Aorta (tissue), 5 donors: Measurements from ENCODE around the gene MBNL3. TPM values are rescaled to one million over a fixed set of nuclear protein-coding genes. Genes with fewer than 3 reads are reported as not detected.
"Not testable (repeated sequence)": the region's sequence is repeated elsewhere in the genome, so short reads cannot be mapped to it uniquely, and the experiment has no call there.

ENCODE experiments used
- ATAC-seq: fragments of 200-7000 bp; cut with Tn5 transposase; one replicate; pipeline ENCODE4 v1.9.1; 2022; ENCODE audit warnings: moderate library complexity; ENCODE audit not compliant: low FRiP score
- DNase-seq, 2 donors: peaks; one replicate each; pipeline ENCODE4 v3.0.0-alpha.2; 2020
- H3K27ac ChIP-seq, 2 donors: one replicate each; pipeline ENCODE4 v1.5.1; 2013; ENCODE audit warnings: low read length in 2 of 2, mild to moderate bottlenecking in 2 of 2, moderate library complexity in 2 of 2, control low read depth in 1 of 2, inconsistent platforms in 1 of 2, low read depth in 1 of 2
- H3K27me3 ChIP-seq, 2 donors: one replicate each; pipeline ENCODE4 v1.6.1; 2013; ENCODE audit warnings: control low read depth in 1 of 2, low read length in 1 of 2, mild to moderate bottlenecking in 1 of 2, moderate library complexity in 1 of 2; ENCODE audit not compliant: insufficient read depth in 2 of 2, control insufficient read depth in 1 of 2
- H3K36me3 ChIP-seq, 2 donors: one replicate each; pipeline ENCODE4 v1.6.1; 2013; ENCODE audit warnings: control low read depth in 1 of 2, low read length in 1 of 2, mild to moderate bottlenecking in 1 of 2; ENCODE audit not compliant: insufficient read depth in 2 of 2, control insufficient read depth in 1 of 2
- H3K4me1 ChIP-seq, 2 donors: one replicate each; pipeline ENCODE4 v1.6.1; 2013; ENCODE audit warnings: low read length in 2 of 2, control low read depth in 1 of 2, mild to moderate bottlenecking in 1 of 2, moderate library complexity in 1 of 2; ENCODE audit not compliant: insufficient read depth in 2 of 2, control insufficient read depth in 1 of 2
- H3K4me3 ChIP-seq, 2 donors: one replicate each; pipeline ENCODE4 v1.5.1; 2013; ENCODE audit warnings: low read length in 2 of 2, control low read depth in 1 of 2, mild to moderate bottlenecking in 1 of 2
- H3K9me3 ChIP-seq: one replicate; pipeline ENCODE4 v1.6.1; 2013; ENCODE audit warnings: mild to moderate bottlenecking, low read length; ENCODE audit not compliant: control insufficient read depth
- WGBS, 2 donors: extraction: QIAGEN DNeasy Blood & Tissue Kit; methylation state at CpG; one replicate each; pipeline ENCODE4 v1.1.7; 2013; 5-methylcytosine and 5-hydroxymethylcytosine counted together
- intact Hi-C, 2 donors: fragments of 100-400 bp; cut with DNase I; formaldehyde crosslinking; loops; one replicate each; pipeline versions ENCODE4 v1.14.2 to v1.15.0; 2022
- polyA plus RNA-seq, 2 donors: library from polyadenylated mRNA; stranded (reverse); fragments of 200-250 nt; gene quantifications; one replicate each; pipeline ENCODE4 v1.2.3, GENCODE V29; 2013
- total RNA-seq, 2 donors: library from RNA; stranded (reverse); fragmentation: NEBNext Ultra II Directional; extraction: Animal tissue kit (Norgen Biotek cat#: 25700); gene quantifications; one replicate each; pipeline ENCODE4 v1.2.1, GENCODE V29; 2021
- donor health status: healthy with polysubstance abuse.
- donor health status: Bipolar disorder and iron deficiency.
- donor health status: DM: no; HTN: no; CAD: no.
- donor health status: DM: no; HTN: no; CAD: no.
- donor health status: DM: yes; HTN: yes; CAD: no.

Gene MBNL3
- total and polyA plus RNA-seq, 4 donors = 0.31 to 11.7 (median 4.0) TPM

DNA sequence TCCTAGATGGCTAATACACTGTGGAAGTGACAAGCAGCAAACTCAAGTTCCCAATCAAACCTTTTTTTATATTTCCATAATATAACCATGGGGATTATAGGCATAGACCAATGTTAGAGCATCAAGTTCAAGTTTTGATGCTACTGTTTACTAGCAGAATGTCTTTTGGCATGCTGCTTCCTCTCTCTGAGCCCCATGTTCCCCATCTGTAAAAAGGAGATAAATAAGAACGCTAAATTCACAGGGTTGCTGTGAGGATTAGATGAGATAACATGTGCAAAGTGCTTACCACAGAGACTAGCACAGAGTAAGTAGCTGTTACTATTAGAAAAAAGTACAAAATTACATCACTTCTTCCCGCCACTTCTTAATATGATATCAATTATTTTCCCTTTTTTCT lies 18.0 kb downstream of the MBNL3 start:
- H3K9me3 ChIP-seq = no peaks in the 10 kb centered on the region
- no peaks in the 10 kb centered on the region for H3K27me3 ChIP-seq
- H3K4me3 ChIP-seq = no peak overlapping the region
- no peak overlapping the region for H3K27ac ChIP-seq
- no peaks in the 10 kb centered on the region for H3K36me3 ChIP-seq
- intact Hi-C loops = no loop called here
- H3K4me1 ChIP-seq = no peaks in the 10 kb centered on the region
- 66 to 91% methylated on average over 2 of the region's 2 CpGs for WGBS, 2 donors
- no peak for DNase-seq
- no peak for ATAC-seq

DNA sequence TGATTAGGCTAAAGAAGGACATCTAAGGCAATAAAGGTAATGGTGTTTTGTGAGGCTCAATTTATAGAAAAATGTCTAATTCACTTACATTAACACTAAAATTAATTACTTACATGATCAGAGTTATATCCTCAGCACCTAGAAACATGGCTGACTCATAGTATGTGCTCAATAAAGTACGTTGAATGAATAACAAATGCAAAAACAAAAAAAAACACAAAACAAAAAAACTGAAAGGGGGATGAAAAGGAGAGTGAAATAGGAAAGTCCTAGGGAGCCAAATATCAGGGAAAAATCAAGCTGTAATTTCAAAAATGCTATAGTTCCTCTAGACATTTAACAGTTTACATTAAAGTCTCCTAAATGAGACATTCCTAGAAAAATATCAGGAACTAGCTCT lies 18.7 kb downstream of the MBNL3 start:
- Histone ChIP-seq H3K27me3 (no peaks in the 10 kb centered on the region), H3K27ac (no peak overlapping the region), H3K4me3 (no peak overlapping the region), H3K4me1 (no peaks in the 10 kb centered on the region), H3K36me3 (no peaks in the 10 kb centered on the region), H3K9me3 (no peaks in the 10 kb centered on the region)
- no peak for DNase-seq
- WGBS, 2 donors = 65 to 88% methylated on average over 1 of the region's 1 CpG
- intact Hi-C loops = no loop called here
- no peak for ATAC-seq

DNA sequence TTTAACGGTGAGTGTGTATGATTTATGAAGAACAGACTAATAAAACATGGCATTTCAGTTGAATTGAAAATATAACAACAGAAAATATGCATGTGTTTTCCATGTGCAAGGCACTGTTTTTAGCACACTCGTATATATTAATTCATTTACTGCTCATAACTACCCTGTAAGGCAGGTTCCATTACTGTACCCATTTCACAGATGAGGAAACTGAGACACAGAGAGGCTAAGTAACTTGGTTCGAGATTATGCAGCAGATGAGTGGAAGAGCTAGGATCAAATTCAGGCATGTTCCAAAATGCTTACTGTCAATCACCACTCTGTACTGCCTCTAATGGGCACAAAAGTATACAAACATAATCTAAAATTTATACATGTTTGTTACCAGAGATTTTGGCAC lies 20.4 kb downstream of the MBNL3 start:
- no peak for ATAC-seq
- Histone ChIP-seq H3K27ac (no peak overlapping the region), H3K27me3 (no peaks in the 10 kb centered on the region), H3K4me1 (no peaks in the 10 kb centered on the region), H3K36me3 (no peaks in the 10 kb centered on the region), H3K4me3 (no peak overlapping the region), H3K9me3 (no peaks in the 10 kb centered on the region)
- no peak for DNase-seq
- WGBS, 2 donors = 72 to 91% methylated on average over 3 of the region's 3 CpGs
- intact Hi-C loops = no loop called here

DNA sequence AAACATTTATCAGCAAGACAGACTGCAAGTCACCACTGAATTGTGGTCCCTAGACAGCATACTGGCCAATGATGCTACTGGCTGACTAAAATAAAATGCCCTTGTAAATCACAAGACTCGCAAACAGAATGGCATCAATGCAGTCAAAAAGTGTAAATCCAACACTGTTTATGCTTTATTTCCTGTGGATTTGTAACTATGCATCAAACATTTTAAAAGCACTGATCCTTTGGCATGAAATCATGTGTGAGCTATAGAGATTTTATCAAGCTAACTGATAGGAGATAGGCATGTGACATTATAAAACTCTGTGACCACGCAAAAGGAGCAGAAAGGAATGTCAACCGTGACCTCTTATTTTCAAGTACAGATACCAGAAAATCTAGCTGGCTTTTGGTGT lies 20.8 kb downstream of the MBNL3 start:
- H3K4me1 ChIP-seq = no peaks in the 10 kb centered on the region
- H3K27me3 ChIP-seq = no peaks in the 10 kb centered on the region
- no peak overlapping the region for H3K4me3 ChIP-seq
- no peak overlapping the region for H3K27ac ChIP-seq
- no peaks in the 10 kb centered on the region for H3K36me3 ChIP-seq
- no peaks in the 10 kb centered on the region for H3K9me3 ChIP-seq
- no peak for DNase-seq
- intact Hi-C loops = no loop called here
- no peak for ATAC-seq
- 63 to 71% methylated on average over 3 of the region's 3 CpGs for whole genome bisulfite sequencing, 2 donors

DNA sequence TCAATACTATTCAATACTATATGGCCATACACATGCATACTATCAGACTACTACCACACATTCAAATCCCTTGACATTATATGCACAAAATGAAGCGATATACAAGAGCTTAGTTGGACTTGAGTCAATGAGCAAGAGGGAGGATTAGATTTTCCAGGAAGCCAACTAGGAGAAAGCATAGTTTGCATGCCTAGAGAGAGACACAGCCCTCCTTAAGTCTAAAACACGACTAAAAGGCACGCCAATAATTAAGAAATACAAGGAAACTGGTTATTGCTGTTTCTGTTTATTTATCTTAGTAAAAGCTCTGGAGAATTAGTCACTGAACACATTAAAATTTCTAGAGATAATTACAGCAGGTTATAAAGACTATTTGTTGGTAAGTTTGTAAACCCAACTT lies 21.8 kb downstream of the MBNL3 start:
- H3K27me3 ChIP-seq = no peaks in the 10 kb centered on the region
- no peak for ATAC-seq
- H3K27ac ChIP-seq = no peak overlapping the region
- intact Hi-C loops = no loop called here
- H3K9me3 ChIP-seq = no peaks in the 10 kb centered on the region
- H3K36me3 ChIP-seq = no peaks in the 10 kb centered on the region
- H3K4me3 ChIP-seq = no peak overlapping the region
- no peak for DNase-seq
- WGBS, 2 donors = 46 to 66% methylated on average over 3 of the region's 3 CpGs
- H3K4me1 ChIP-seq = no peaks in the 10 kb centered on the region

DNA sequence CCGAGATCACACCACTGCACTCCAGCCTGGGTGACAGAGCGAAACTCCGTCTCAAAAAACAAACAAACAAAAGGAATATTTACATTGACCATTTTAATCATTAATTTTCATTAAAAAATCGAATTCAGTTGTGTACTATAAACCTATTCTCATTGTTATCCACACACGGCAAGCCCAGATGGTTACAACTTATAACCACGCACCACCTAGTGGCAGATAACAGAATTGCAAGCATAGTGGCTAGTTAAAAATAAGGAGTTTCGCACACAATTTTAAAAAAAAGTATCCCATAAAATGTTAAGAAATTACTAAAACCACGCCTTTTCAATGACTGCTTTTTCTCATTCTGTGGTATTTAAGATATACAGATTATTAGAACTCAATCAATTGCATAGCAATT lies 25.4 kb downstream of the MBNL3 start:
- Histone ChIP-seq H3K36me3 (no peaks in the 10 kb centered on the region), H3K4me3 (no peak overlapping the region), H3K27me3 (no peaks in the 10 kb centered on the region), H3K4me1 (no peaks in the 10 kb centered on the region), H3K27ac (no peak overlapping the region), H3K9me3 (no peaks in the 10 kb centered on the region)
- intact Hi-C loops = no loop called here
- DNase-seq = no peak
- 53 to 65% methylated on average over 8 of the region's 8 CpGs for WGBS, 2 donors
- no peak for ATAC-seq

DNA sequence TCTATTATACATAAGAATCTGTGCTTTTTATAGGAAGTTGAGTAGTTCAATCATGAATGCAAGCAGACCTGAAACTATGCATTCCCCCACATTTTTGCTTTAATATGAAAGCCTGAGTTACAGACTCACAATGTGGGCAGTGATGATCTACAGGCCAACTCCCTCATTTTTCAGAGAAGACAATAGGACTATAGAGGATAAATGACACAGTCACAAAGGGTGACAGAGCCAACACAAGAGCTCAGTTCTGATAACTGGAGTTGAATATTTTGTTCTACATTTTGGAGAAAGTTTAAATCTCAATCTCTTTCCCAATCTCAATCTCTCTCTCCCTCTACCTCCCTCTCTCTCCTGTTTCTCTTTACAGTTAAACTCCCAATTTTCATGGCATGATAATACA lies 27.0 kb downstream of the MBNL3 start:
- Histone ChIP-seq H3K4me3 (no peak overlapping the region), H3K9me3 (no peaks in the 10 kb centered on the region), H3K4me1 (no peaks in the 10 kb centered on the region), H3K27ac (no peak overlapping the region), H3K36me3 (no peaks in the 10 kb centered on the region), H3K27me3 (no peaks in the 10 kb centered on the region)
- no peak for ATAC-seq
- DNase-seq = no peak
- intact Hi-C loops = no loop called here

DNA sequence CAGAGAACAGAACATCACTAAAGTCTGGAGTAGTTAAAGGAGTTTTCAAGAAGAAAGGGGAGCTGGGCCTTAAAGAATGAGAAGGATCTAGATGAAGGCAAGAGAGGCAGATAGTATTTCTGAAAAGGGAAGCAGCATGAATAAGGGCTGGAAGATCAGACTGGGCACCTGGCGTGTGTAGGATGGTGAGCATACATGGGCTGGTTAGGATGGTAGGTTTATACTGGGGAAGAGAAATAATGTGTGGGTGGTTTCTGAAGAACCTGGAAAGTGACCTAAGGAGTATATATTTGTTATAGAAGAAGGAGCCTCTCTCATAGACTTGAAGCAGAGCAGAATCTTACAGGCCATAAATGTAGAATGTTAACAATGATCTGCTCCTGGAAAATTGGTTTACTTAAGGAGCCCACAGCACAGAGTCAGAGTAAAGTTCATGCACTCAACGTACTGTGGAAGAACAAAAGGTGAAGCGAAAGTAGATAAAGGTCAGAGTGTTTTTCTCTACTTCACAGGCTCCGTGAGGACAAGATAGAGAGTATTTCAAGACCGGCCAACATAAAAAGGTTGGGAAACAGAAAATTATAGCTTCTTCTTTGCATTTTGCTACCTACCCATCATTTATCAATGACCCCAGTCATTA lies 35.8 kb downstream of the MBNL3 start:
- H3K27me3 ChIP-seq = no peaks in the 10 kb centered on the region
- 68 to 93% methylated on average over 5 of the region's 5 CpGs for WGBS, 2 donors
- ATAC-seq = no peak
- no peak overlapping the region for H3K4me3 ChIP-seq
- H3K9me3 ChIP-seq = no peaks in the 10 kb centered on the region
- DNase-seq = no peak
- H3K27ac ChIP-seq = no peak overlapping the region
- no peaks in the 10 kb centered on the region for H3K4me1 ChIP-seq
- intact Hi-C loops = no loop called here
- no peaks in the 10 kb centered on the region for H3K36me3 ChIP-seq

DNA sequence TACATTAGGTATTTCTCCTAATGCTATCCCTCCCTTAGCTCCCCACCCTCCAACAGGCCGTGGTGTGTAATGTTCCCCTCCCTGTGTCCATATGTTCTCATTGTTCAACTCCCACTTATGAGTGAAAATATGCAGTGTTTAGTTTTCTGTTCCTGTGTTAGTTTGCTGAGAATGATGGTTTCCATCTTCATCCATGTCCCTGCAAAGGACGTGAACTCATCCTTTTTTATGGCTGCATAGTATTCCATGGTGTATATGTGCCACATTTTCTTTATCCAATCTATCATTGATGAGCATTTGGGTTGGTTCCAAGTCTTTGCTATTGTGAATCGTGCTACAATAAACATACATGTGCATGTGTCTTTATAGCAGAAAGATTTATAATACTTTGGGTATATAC lies 42.9 kb downstream of the MBNL3 start:
- WGBS, 2 donors = 69 to 95% methylated on average over 3 of the region's 3 CpGs
- H3K36me3 ChIP-seq, H3K9me3 ChIP-seq, H3K27me3 ChIP-seq, DNase-seq, H3K4me3 ChIP-seq, H3K27ac ChIP-seq, H3K4me1 ChIP-seq, intact Hi-C loops, ATAC-seq: not testable (repeated sequence)
